ENCODE results near the gene CPT1B.
"Not testable (repeated sequence)": the region's sequence is repeated elsewhere in the genome, so short reads cannot be mapped to it uniquely, and the experiment has no call there.

CPT1B gene

GRCh38 chr22:50577987-50578775, at the start of gene CPT1B:
CPT1B (minus strand) TSS chr22:50578427; CDS start chr22:50577915, 512 bp downstream.
- no peak for DNase-seq

- no peak for DNase-seq
These were observed 48.8 kb upstream of the CPT1B start for GRCh38 chr22:50626850-50627641.

GRCh38 chr22:50626314-50626849, 48.2 kb upstream of the CPT1B start:
- DNase-seq: no peak

- DNase-seq: no peak
These were observed 47.5 kb upstream of the CPT1B start for GRCh38 chr22:50625568-50626313.

- no peak for DNase-seq
These were observed 46.9 kb upstream of the CPT1B start for GRCh38 chr22:50625131-50625567.

GRCh38 chr22:50624347-50625130, 46.3 kb upstream of the CPT1B start:
- DNase-seq: no peak

GRCh38 chr22:50622723-50623327, 44.6 kb upstream of the CPT1B start:
- no peak for DNase-seq

- DNase-seq: no peak
These were observed 43.9 kb upstream of the CPT1B start for GRCh38 chr22:50621948-50622722.

- no peak for DNase-seq
These were observed 43.2 kb upstream of the CPT1B start for GRCh38 chr22:50621356-50621880.

- no peak for DNase-seq
These were observed 42.5 kb upstream of the CPT1B start for GRCh38 chr22:50620593-50621355.

GRCh38 chr22:50614296-50614695, 36.1 kb upstream of the CPT1B start:
- not testable (repeated sequence) for DNase-seq

GRCh38 chr22:50613291-50613981, 35.2 kb upstream of the CPT1B start:
- DNase-seq: no peak

GRCh38 chr22:50612528-50613221, 34.4 kb upstream of the CPT1B start:
- no peak for DNase-seq

- DNase-seq: no peak
These were observed 33.9 kb upstream of the CPT1B start for GRCh38 chr22:50612168-50612527.

GRCh38 chr22:50611341-50612060, 33.3 kb upstream of the CPT1B start:
- DNase-seq: no peak

- DNase-seq: no peak
These were observed 32.4 kb upstream of the CPT1B start for GRCh38 chr22:50610581-50610980.

GRCh38 chr22:50610041-50610451, 31.8 kb upstream of the CPT1B start:
- no peak for DNase-seq

- no peak for DNase-seq
These were observed 31.4 kb upstream of the CPT1B start for GRCh38 chr22:50609599-50609998.

All from amniotic stem cell (primary cell).